NCI-H774 (cell line): ENCODE data around the gene TM9SF1.

Experiments
- DNase-seq: peaks from one replicate; lab custom pipeline; 2025; lab: John Stamatoyannopoulos, UW

TM9SF1 gene

DNA sequence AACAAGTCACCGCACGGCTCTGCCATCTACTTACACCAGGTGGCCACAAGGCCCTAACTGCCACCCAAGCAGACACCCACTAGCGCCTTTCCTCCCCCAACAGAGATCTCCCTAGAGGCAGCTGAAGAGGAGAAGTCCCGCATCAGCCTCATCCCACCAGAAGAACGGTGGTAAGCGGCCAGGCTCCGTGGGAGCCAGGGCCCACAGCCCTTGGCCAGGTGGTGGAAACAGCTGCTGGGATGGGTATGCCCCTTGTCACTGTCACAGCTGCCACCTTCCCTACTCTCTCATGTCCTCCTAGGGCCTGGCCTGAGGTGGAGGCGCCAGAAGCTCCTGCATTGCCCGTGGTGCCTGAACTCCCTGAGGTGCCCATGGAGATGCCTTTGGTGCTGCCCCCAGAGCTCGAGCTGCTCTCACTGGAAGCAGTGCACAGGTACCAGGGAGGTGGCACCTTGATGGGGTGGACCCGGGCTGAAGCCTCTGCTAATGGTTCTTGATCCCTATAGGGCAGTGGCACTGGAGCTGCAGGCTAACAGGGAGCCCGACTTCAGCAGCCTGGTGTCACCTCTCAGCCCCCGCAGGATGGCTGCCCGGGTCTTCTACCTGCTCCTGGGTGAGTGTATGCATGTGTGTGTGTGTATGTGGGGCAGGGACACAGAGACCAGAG lies 15.8 kb downstream of the TM9SF1 start:
- DNase-seq = no peak

DNA sequence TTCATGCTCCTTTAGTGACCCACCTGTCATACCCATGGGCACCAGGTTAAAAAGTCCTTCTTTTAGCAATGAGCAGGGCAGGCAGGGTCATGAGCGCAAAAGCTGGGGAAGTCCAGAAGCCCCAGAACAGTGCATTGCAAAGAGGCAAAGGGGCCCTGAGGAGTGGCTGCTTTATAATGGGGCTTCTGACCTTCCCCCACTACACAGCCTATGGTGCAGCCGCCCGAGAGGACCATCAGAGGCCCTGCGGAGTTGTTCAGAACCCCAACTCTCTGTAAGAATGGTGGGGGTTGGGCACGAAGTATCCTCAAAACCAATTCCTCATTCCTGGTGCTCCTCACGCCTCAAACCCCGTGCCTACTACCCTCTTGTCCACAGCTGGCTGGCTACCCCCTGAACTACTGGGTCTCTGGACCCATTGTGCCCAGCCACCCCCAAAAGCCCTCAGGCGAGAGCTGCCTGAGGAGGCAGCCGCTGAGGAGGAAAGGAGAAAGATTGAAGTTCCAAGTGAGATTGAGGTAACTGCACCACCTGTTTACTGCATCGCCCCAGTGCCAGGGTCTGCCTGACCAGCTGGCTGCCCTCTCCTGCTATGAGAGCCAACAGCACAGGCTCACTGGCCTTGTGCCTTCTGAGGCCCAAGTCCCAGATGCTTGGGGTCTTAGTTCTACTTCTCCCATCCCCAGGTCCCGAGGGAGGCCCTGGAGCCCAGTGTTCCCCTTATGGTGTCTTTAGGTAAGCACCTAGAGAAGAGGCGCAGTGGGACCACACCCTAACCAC lies 16.7 kb downstream of the TM9SF1 start:
- no peak for DNase-seq

DNA sequence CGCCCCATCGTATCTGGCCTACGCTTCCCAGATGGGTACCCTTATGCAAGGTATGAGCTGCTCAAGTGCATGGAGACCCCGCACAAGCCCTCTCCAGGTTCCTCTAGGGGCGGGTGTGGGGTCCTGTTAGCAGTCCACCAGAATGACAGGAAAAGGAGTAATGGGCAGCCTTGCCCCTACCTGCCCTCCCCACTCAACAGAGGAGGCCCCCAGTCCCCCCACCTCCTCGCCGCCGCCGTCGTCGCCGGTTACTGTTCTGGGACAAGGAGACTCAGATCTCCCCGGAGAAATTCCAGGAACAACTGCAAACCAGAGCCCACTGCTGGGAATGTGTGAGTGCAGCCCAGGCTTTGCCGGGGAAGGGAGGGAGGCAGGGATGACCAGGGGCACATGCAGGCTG lies 17.4 kb downstream of the TM9SF1 start:
- DNase-seq = no peak

DNA sequence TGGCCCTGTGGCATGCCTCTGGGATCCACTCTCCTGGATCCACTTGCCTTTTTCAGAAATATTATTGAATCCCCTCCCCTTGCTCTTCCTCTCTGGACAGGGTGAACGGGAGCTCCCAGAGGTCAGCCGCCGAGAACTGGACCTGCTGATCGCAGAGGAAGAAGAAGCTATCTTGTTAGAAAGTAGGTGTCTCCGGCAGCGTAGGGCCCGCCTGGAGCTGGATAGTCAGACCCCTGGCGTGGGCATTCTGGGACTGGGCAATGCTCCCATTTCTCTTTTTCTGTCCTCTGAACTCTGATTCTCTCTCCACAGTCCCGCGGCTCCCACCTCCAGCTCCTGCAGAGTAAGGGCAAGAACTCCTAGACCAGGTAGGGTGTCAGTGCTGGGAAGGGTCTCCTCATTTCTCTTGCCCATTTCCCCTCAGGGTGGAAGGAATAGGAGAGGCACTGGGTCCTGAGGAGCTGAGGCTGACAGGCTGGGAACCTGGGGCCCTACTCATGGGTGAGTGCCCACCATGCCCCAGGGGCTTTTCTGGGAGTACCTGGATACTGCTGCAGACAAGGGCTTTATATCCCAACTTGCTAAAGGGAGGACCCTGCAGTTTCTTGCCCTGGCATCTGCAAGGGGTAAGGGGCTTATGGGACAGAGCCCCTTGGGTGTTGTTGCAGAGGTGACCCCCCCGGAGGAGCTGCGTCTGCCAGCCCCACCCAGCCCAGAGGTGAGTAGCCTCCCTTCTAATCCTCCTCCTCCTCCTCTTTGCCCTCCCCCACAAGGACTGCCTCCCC lies 18.0 kb downstream of the TM9SF1 start:
- DNase-seq = no peak

DNA sequence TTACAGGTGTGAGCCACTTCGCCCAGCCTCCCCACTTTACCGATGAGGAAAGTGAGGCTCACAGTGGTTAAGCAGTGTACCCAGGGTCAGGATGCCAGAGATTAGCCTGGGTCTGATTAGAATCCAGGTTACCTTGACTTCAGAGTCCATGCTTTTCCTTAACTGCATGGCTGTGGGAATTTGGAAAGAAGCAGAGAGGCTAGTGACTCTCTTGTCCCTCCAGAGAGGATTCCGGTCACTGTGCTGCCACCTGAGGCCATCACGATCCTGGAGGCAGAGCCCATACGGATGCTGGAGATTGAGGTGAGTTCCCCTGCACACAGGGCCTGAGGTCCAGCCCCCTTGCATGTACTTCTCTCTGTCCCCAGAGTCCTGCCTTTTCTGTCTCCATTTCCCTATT lies 18.6 kb downstream of the TM9SF1 start:
- DNase-seq = no peak

DNA sequence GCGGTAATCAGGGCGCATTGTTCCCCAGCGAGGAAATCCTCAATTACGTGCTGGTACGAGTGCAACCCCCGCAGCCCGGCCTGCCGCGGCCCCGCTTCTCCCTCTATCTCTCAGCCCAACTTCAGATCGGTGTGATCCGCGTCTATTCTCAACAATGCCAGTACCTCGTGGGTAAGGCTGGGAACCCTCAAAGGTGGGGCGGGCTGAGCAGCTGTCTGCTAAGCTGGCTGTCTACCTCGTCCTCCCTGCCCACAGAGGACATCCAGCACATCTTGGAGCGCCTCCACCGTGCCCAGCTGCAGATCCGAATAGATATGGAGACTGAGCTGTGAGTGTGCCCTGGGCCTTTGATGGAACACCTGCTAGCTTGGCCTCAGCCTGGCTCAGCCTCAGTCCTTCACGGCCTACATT lies 22.4 kb downstream of the TM9SF1 start:
- no peak for DNase-seq

DNA sequence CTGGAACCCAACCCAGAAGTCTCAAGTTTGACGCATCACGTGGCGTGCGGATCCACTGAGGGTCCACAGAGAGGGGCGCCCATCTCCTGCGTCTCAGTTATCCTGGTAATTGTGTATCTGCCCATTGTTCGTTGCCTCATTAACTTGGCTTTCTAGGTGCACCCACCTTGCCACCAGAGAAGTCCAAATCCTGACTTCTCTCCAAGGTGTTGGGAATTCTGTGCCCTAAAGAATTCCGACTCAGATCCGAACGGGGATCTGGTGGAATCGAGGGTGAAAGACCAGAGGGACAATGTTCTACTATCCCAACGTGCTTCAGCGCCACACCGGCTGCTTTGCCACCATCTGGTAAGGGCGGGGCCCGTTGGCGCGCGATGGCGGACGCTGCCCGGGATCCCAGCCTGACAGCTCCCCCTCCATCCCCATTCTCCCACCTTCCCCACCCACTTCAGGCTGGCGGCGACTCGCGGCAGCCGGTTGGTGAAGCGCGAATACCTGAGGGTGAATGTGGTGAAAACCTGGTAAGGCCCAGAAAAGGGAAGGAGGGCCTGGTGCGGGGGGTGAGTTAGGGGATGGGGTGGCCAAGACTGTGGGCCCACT lies 22.9 kb downstream of the TM9SF1 start:
- DNase-seq = no peak

DNA sequence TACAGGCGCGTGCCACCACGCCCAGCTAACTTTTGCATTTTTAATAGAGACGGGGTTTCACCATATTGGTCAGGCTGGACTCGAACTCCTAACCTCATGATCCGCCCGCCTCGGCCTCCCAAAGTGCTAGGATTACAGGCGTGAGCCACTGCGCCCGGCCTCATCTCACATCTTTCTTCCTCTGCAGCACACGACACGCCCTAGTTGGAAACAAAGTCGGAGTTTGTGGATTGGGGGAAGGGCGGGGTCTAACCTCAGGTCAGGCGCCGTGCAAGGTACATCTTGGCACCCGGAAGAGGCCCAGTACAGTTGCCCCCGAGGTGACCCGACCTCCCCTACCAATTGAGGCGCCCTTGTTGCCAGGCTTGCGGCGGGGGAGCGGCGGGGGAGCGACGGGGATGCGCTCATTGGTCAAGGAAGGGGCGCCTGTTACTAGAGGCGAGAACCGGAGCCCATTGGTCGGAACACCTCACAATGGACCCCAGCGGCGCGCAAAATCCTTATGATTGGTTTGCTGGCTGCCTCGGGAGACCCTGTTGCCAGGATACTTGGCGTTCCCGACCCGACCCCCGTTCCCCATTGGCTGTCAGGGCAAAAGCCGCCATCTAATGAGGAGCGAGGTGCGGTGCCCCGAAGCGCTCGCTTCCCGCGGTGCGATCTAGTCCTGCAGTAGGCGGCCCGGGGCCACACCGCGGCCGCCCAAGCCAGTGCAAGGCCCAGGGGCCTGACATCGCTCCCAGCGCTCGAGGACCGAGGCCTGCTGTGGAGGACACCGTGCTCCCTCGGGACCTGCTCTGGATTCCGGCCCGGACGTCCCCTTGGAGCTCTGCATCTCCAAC lies 23.6 kb downstream of the TM9SF1 start, which contains the start of gene REC8:
Gene REC8, plus strand, starts transcription at position 659 of the 839 bp plus-strand sequence. CDS start 473 bp downstream, outside the sequence.
- DNase-seq = peak; percentile 98

DNA sequence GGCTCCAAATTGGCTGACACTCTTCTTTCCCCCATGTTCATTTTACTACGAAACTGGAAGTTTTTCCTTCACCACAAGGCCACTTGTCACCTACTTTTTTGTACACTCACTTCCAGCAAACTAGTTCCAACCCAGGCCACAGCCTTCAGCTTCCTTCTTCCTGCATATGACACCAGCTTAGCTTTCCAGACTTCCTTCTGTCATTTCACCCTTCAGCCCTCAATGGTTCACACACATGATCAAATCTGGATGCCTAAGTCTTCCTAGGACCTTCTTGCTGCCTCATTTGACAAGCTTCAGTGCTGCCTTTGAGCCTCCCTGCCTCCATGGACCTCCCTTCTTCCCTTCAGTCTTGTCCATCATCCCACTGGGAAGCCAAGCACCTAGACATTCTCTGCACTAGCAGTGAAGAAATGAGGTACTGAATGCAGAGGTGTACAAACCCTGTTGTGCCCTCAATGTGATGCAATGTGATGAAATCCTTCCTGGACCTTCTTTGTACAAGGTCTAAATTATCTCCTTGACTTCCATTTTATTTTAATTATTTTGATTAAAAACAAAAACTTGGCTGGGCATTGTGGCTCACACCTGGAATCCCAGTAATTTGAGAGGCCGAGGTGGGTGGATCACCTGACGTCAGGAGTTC lies 27.6 kb downstream of the TM9SF1 start:
- DNase-seq = no peak

DNA sequence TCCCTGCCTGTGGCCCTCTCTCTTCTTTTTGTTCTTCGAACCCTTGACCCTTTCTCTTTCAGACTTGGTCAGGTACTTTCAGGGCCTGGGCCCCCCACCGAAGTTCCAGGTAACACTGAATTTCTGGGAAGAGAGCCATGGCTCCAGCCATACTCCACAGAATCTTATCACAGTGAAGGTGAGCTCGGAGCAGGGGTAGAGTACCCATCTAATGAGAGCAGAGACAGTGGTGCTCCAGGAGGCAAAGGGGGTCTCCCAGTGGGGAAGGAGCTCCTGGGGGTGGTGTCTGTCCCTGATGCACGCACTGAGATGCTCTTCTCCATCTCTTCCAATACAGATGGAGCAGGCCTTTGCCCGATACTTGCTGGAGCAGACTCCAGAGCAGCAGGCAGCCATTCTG lies 29.5 kb downstream of the TM9SF1 start:
- DNase-seq = no peak

DNA sequence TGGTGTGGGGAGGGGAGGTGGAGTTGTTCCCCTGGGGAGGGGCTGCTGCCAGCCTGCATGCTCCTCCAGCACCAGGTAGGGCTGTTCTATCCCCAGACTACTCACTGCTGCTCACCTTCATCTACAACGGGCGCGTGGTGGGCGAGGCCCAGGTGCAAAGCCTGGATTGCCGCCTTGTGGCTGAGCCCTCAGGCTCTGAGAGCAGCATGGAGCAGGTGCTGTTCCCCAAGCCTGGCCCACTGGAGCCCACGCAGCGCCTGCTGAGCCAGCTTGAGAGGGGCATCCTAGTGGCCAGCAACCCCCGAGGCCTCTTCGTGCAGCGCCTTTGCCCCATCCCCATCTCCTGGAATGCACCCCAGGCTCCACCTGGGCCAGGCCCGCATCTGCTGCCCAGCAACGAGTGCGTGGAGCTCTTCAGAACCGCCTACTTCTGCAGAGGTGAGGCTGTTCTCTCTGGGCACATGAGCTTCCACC lies 30.7 kb downstream of the TM9SF1 start:
- no peak for DNase-seq

DNA sequence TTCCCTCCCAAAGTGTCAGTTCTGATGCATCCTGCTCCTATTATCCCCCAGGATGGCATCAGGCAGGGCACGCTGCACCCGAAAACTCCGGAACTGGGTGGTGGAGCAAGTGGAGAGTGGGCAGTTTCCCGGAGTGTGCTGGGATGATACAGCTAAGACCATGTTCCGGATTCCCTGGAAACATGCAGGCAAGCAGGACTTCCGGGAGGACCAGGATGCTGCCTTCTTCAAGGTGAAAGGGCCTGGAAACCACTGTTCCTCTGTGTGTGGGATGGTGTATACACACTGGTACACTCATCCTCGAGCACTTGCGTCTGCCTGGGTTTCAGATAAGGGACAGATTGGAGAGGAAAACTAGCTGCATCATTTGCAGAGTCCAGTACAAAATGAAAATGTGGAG lies 33.1 kb downstream of the TM9SF1 start:
- no peak for DNase-seq

DNA sequence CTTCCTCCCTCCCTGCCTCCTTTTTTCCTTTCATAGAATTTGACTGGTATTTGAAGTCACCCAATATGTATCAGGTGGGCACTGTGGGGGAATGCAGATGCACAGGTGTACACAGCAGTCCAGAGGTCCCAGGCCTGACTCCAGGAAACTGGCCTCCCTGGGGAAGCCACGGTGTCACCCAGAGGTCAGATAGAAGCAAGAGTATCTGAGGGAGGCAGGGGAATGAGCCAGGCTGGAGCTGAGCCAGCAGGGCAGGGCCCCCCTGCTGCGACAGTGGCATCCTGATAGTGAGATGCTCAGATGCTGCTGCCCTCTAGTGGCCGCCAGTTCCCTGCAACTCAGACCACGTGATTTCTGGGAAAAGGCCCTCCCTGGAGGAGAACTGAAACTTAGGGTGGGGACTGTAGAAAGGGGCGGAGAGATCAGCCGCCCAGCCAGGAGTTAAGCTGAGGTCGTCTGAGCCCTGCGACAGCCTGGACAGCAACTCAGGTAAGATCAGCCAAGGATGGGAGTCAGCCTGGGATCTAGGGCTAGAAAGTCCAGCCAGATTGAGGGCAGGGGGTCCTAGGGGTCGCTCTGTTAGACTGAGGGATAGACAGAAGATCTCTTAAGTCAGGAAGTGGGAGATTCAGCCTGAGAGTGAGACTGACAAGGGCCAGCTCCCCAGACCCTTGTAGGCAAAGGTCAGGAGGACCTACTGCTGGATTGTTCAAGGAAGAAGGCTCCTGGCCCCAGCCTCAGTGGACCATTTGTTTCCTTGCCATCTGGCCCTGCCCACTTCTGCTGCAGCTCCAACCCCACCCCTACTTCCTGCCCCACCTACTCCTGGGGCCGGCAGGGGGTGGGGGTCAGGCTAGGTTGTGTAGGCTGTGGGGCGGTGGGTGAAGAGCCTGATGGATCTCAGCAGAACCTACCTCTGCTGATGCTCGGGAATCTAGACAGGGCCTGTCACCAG lies 34.1 kb downstream of the TM9SF1 start, which contains the start of gene IRF9:
Gene IRF9, plus strand, starts transcription at position 416 of the 955 bp plus-strand sequence. CDS start 880 bp downstream, outside the sequence.
- DNase-seq = peak; percentile 89

DNA sequence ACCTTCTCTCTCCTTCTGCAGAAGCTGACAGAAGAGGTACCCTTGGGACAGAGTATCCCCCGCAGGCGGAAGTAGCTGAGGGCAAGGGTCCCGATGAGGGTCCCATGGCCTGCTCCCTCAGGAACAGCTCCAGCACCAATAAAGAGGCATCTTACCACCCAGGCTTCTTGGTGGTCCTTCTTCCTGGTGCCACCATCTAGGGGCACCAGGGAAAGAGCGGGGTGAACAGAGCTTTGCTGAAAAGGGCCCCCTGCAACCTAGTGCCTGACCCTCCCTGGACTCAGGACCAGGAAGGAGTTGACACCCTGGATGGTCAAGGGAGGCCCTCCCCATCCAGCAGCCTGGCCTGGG lies 34.8 kb downstream of the TM9SF1 start:
- DNase-seq = no peak

DNA sequence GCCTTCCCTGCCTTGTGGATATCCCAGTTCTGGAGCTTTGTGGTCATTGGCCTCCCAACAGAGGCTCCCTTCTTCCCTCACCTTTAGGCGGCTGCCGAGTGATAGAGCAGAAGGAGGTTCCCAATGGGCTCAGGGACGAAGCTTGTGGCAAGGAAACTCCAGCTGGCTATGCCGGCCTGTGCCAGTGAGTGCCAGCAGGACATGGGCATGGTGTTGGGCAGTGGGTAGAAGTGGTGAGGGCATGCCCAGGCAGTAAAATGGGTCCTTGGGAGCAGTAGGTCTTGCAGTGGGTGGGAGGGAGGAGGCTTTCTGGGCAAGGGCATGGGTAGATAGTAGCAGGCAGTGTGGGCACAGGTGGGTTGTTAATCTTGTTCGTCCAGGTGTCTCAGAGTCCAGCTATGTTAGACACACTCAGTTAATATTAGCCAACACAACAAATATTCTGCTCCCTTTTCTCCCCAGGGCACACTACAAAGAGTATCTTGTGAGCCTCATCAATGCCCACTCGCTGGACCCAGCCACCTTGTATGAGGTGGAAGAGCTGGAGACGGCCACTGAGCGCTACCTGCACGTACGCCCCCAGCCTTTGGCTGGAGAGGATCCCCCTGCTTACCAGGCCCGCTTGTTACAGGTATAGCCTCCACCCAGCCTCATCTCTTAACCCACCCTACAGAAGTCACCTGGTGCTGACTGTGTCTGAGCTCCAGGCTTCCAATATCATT lies 35.3 kb downstream of the TM9SF1 start:
- DNase-seq = no peak

DNA sequence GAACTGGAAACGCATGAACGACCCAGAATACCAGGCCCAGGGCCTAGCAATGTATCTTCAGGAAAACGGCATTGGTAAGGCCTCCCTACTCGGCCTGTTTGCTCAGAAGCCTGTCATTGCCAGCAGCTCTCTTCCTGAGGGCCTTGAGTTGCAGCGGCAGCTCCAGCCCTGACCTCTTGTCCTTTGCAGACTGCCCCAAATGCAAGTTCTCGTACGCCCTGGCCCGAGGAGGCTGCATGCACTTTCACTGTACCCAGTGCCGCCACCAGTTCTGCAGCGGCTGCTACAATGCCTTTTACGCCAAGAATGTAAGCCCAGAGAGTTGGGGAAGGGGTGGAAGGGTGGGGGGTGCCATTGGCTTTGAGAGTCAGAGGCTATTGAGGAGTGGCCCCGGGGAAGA lies 37.9 kb downstream of the TM9SF1 start:
- DNase-seq = no peak

DNA sequence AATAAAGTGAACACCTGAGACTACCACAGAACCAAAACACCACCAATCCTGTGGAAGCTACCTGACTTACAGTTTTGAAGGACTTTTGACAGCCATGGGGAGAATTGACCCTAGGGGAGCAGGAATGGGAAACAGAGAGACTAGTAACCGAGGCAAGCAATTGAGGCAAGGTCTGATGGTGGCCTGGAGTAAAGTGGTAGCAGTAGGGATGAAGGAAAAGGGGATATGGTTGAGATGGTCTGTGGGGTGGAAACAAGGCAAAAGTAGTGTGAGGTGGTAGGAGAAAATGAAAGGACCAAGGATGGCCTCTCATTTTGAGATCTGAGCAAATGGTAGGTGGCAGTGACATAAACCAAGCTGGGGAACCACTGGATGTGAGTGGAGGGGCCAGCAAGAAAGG lies 38.4 kb downstream of the TM9SF1 start:
- no peak for DNase-seq

DNA sequence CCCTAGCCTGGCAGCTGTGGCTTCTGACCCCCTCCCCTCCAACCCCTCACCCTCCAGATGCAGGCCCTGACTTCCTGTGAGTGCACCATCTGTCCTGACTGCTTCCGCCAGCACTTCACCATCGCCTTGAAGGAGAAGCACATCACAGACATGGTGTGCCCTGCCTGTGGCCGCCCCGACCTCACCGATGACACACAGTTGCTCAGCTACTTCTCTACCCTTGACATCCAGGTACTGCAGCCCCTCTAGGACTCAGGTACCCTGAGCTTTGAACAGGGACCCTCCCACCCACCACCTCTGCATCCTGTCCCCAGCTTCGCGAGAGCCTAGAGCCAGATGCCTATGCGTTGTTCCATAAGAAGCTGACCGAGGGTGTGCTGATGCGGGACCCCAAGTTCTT lies 40.1 kb downstream of the TM9SF1 start:
- no peak for DNase-seq
